Measurements from ENCODE around the gene AMMECR1. TPM values are rescaled to one million over a fixed set of nuclear protein-coding genes. Genes with fewer than 3 reads are reported as not detected.

AMMECR1 gene
- total RNA-seq, 1 experiment from 2014 or later, result 23.0 TPM

DNA sequence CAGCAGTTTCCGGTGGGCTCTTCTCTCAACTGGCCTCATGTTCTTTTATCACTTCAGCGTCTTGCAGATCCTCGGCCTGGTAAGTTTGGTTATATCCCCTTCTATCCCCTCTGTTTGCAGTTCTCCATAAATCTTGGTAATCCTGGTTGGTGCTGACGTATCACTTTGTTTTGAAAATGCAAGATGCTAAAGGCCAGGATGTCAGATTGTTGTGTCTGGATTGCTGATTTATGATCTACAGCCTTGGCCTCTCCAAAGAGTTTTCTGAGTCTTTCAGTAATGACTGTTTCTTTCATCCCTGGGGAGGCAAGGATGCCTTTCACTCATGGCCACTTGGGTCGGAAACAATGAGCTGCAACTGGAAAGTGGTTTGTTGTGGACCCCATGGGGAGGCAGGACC is 146.4 kb downstream of the AMMECR1 start:
- ChIA-PET CTCF (no interaction called here), POLR2A (no interaction called here)
- H3K9me3 ChIP-seq, result no peaks in the 10 kb centered on the region
- BruUV-seq (replicated peaks), result no TSS peak
- intact Hi-C loops (cut with micrococcal nuclease; ENCODE audit: unreplicated experiment), result no loop called here
- H3K4me1 ChIP-seq, result no peaks in the 10 kb centered on the region
- Mint-ChIP-seq H3K36me3 (ENCODE audit: insufficient read depth, unreplicated experiment) (peaks cover 18% of the 10 kb centered on the region), H3K9me3 (ENCODE audit: unreplicated experiment) (no peaks in the 10 kb centered on the region), H3K4me3 (ENCODE audit: unreplicated experiment) (no peak overlapping the region), H3K27me3 (ENCODE audit: insufficient read depth, unreplicated experiment) (no peaks in the 10 kb centered on the region), H3K27ac (ENCODE audit: unreplicated experiment) (no peak overlapping the region), H3K4me1 (ENCODE audit: low read depth, unreplicated experiment) (no peaks in the 10 kb centered on the region)
- H3K36me3 ChIP-seq (ENCODE audit: control insufficient read depth, insufficient read depth, low read length), result no peaks in the 10 kb centered on the region; the same call in 1 of the 2 replicates
- H3K4me3 ChIP-seq (ENCODE audit: low read depth, low read length), result no peak overlapping the region
- DNase-seq, result no peak
- TF ChIP-seq, protein P1, sequence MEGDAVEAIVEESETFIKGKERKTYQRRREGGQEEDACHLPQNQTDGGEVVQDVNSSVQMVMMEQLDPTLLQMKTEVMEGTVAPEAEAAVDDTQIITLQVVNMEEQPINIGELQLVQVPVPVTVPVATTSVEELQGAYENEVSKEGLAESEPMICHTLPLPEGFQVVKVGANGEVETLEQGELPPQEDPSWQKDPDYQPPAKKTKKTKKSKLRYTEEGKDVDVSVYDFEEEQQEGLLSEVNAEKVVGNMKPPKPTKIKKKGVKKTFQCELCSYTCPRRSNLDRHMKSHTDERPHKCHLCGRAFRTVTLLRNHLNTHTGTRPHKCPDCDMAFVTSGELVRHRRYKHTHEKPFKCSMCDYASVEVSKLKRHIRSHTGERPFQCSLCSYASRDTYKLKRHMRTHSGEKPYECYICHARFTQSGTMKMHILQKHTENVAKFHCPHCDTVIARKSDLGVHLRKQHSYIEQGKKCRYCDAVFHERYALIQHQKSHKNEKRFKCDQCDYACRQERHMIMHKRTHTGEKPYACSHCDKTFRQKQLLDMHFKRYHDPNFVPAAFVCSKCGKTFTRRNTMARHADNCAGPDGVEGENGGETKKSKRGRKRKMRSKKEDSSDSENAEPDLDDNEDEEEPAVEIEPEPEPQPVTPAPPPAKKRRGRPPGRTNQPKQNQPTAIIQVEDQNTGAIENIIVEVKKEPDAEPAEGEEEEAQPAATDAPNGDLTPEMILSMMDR (IDR thresholded peaks at IDR 0.05; ENCODE audit: insufficient read depth in 1 of 2, low read depth in 1 of 2, low read length in 1 of 2, severe bottlenecking in 1 of 2, unreplicated experiment in 1 of 2), result no peak
- H3K27me3 ChIP-seq (replicated peaks; ENCODE audit: control insufficient read depth, insufficient read depth, low read length), result no peaks in the 10 kb centered on the region

DNA sequence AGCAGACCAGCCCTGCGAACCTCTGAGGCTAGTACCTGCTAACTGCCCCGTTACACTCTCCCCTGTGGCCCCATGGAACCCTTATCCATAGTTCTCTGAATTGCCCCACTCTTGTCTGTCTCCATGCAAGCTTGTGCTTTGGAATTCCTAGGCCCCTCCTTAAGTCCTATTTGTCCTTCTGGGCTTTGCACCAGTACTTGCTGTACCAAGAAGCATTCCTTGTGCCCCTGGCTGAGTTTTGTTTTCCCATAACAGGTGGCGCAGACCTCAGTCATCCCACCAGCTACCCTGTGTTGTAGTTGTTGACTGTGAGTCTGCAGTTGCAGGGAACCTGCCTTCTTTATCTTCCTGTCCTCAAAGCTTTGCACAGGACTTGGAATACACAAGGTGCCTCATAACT is 147.9 kb downstream of the AMMECR1 start:
- H3K4me3 ChIP-seq (ENCODE audit: low read depth, low read length), result no peak overlapping the region
- H3K36me3 ChIP-seq (ENCODE audit: control insufficient read depth, insufficient read depth, low read length), result no peaks in the 10 kb centered on the region
- Mint-ChIP-seq H3K36me3 (ENCODE audit: insufficient read depth, unreplicated experiment) (peaks cover 18% of the 10 kb centered on the region), H3K27ac (ENCODE audit: unreplicated experiment) (no peak overlapping the region), H3K4me3 (ENCODE audit: unreplicated experiment) (no peak overlapping the region), H3K27me3 (ENCODE audit: insufficient read depth, unreplicated experiment) (no peaks in the 10 kb centered on the region), H3K4me1 (ENCODE audit: low read depth, unreplicated experiment) (no peaks in the 10 kb centered on the region), H3K9me3 (ENCODE audit: unreplicated experiment) (no peaks in the 10 kb centered on the region)
- BruUV-seq (replicated peaks), result no TSS peak
- no peaks in the 10 kb centered on the region for H3K4me1 ChIP-seq
- intact Hi-C loops (cut with micrococcal nuclease; ENCODE audit: unreplicated experiment), result no loop called here
- no peak for DNase-seq
- no peaks in the 10 kb centered on the region for H3K27me3 ChIP-seq (replicated peaks; ENCODE audit: control insufficient read depth, insufficient read depth, low read length)
- ChIA-PET CTCF (no interaction called here), POLR2A (no interaction called here)
- no peaks in the 10 kb centered on the region for H3K9me3 ChIP-seq
- TF ChIP-seq, protein P1 (IDR thresholded peaks at IDR 0.05; ENCODE audit: insufficient read depth in 1 of 2, low read depth in 1 of 2, low read length in 1 of 2, severe bottlenecking in 1 of 2, unreplicated experiment in 1 of 2), result no peak

DNA sequence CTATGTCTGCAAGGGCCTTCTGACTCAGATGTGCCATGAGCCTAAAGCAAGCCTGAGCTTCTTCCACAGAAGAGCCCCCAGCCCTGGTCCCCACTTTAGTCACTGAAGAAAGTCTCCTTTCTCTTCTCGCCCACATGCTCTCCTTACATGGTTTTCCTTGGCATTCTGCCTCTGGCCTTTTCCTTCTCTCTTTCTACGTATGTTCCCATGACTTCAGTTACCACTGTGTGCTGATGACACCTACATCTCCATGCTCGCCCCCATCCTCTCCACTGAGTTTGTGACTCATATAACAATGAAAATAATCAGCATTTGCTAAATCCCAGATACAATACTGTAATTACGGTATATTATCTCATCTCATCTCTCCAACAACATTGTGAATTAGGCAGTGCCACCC is 149.3 kb downstream of the AMMECR1 start:
- Histone ChIP-seq H3K36me3 (ENCODE audit: control insufficient read depth, insufficient read depth, low read length) (no peaks in the 10 kb centered on the region), H3K27me3 (replicated peaks; ENCODE audit: control insufficient read depth, insufficient read depth, low read length) (no peaks in the 10 kb centered on the region), H3K4me3 (ENCODE audit: low read depth, low read length) (no peak overlapping the region), H3K9me3 (no peaks in the 10 kb centered on the region), H3K4me1 (no peaks in the 10 kb centered on the region)
- no peaks in the 10 kb centered on the region for H3K27me3 Mint-ChIP-seq (ENCODE audit: insufficient read depth, unreplicated experiment)
- TF ChIP-seq, protein P1 (IDR thresholded peaks at IDR 0.05; ENCODE audit: insufficient read depth in 1 of 2, low read depth in 1 of 2, low read length in 1 of 2, severe bottlenecking in 1 of 2, unreplicated experiment in 1 of 2), result no peak
- intact Hi-C loops (cut with micrococcal nuclease; ENCODE audit: unreplicated experiment), result loop anchor here (10.0 kb wide), 1 partner anchor 146 kb away; the partner anchor contains the start of gene AMMECR1
- no peak overlapping the region for H3K4me3 Mint-ChIP-seq (ENCODE audit: unreplicated experiment)
- H3K4me1 Mint-ChIP-seq (ENCODE audit: low read depth, unreplicated experiment), result no peaks in the 10 kb centered on the region
- no peak for DNase-seq
- no peaks in the 10 kb centered on the region for H3K9me3 Mint-ChIP-seq (ENCODE audit: unreplicated experiment)
- CTCF ChIA-PET, result interaction anchor here (0.6 to 1.7 kb wide), 3 partner anchors 116 to 233 kb away, joined by 3 to 4 read pairs (median 4); no protein-coding TSS in a partner anchor
- POLR2A ChIA-PET, result no interaction called here
- peaks cover 17% of the 10 kb centered on the region for H3K36me3 Mint-ChIP-seq (ENCODE audit: insufficient read depth, unreplicated experiment)
- H3K27ac Mint-ChIP-seq (ENCODE audit: unreplicated experiment), result no peak overlapping the region
- BruUV-seq (replicated peaks), result no TSS peak
